T47D (cell line): Measurements from ENCODE around the gene PDE4B.
A peak's percentile ranks its signal among the peaks of the same experiment; 100 is the strongest.

Experiments used
- DNase-seq, 2 experiments: peaks; one replicate each; pipeline versions ENCODE4 v3.0.0 to v3.0.0-alpha.2; 2011 to 2012; ENCODE audit warnings: low read depth in 1 of 2, low spot score in 1 of 2
- JUND ChIP-seq: IDR thresholded peaks from 2 replicates; pipeline ENCODE4 v1.6.1; 2012; ENCODE audit warnings: low read depth
- in situ Hi-C: cut with HindIII; loops from 2 replicates; pipeline ENCODE4 v1.10.0; 2016; ENCODE audit warnings: low sequenced_read_pairs, low pct_unique_long_range_greater_than_20kb

PDE4B gene

GRCh38 chr1:65788762-65789161 lies 3.9 kb upstream of the PDE4B start:
- in situ Hi-C loops: no loop called here
- TF ChIP-seq JUND: no peak
- no peak for DNase-seq

GRCh38 chr1:65791396-65791795 lies 1.3 kb upstream of the PDE4B start:
- in situ Hi-C loops: no loop called here
- no peak for DNase-seq
- no peak for TF ChIP-seq JUND

- in situ Hi-C loops: no loop called here
- TF ChIP-seq JUND: no peak
- no peak for DNase-seq
Measured at GRCh38 chr1:65791801-65792668, 660 bp upstream of the PDE4B start.

GRCh38 chr1:65793359-65793732 lies 651 bp downstream of the PDE4B start:
- in situ Hi-C loops: no loop called here
- TF ChIP-seq JUND: no peak
- DNase-seq: no peak

- in situ Hi-C loops: no loop called here
- DNase-seq: no peak
- TF ChIP-seq JUND: no peak
Measured at GRCh38 chr1:65795311-65795710, 2.6 kb downstream of the PDE4B start.

GRCh38 chr1:65799601-65800000 lies 6.9 kb downstream of the PDE4B start:
- in situ Hi-C loops: no loop called here

GRCh38 chr1:65804584-65804983 lies 11.9 kb downstream of the PDE4B start:
- in situ Hi-C loops: no loop called here
- TF ChIP-seq JUND: no peak
- DNase-seq: no peak

More at GRCh38 chr1:65799601-65800000, 6.9 kb downstream of the PDE4B start:
- peak in 1 of 2 experiments; percentile 23 for DNase-seq
- no peak for TF ChIP-seq JUND

- in situ Hi-C loops: no loop called here
- no peak for DNase-seq
- no peak for TF ChIP-seq JUND
Measured at GRCh38 chr1:65812065-65812464, 19.4 kb downstream of the PDE4B start.

- peak in 1 of 2 experiments; percentile 19 for DNase-seq
- TF ChIP-seq JUND: no peak
- in situ Hi-C loops: no loop called here
Measured at GRCh38 chr1:65813956-65814355, 21.3 kb downstream of the PDE4B start.

GRCh38 chr1:65814752-65815151 lies 22.1 kb downstream of the PDE4B start:
- in situ Hi-C loops: no loop called here
- DNase-seq: no peak
- TF ChIP-seq JUND: no peak

- no peak for DNase-seq
- in situ Hi-C loops: no loop called here
- no peak for TF ChIP-seq JUND
Measured at GRCh38 chr1:65817891-65818290, 25.2 kb downstream of the PDE4B start.

- no peak for DNase-seq
- in situ Hi-C loops: no loop called here
- no peak for TF ChIP-seq JUND
Measured at GRCh38 chr1:65818966-65819365, 26.3 kb downstream of the PDE4B start.

- no peak for TF ChIP-seq JUND
- in situ Hi-C loops: no loop called here
- DNase-seq: no peak
Measured at GRCh38 chr1:65820983-65821382, 28.3 kb downstream of the PDE4B start.

GRCh38 chr1:65821386-65821785 lies 28.7 kb downstream of the PDE4B start:
- no peak for TF ChIP-seq JUND
- DNase-seq: no peak
- in situ Hi-C loops: no loop called here
